MM.1S (cell line): ENCODE measurements around the gene APOBEC3H.

Experiments used
- DNase-seq: peaks from one replicate; pipeline ENCODE4 v3.0.0-alpha.2; 2015
- H2AFZ ChIP-seq: fragments of 300-600 bp; sonication (generic); 2 replicates; pipeline ENCODE4 v1.6.0; 2016; ENCODE audit warnings: antibody characterized with exemption, low read length
- H3F3A ChIP-seq: fragments of 300-600 bp; sonication (generic); 2 replicates; pipeline ENCODE4 v1.6.1; 2016; ENCODE audit warnings: mild to moderate bottlenecking, antibody characterized with exemption, low read length, moderate library complexity, mixed read lengths; ENCODE audit not compliant: insufficient read depth
- H3K27ac ChIP-seq: fragments of 300-600 bp; sonication (generic); 2 replicates; pipeline ENCODE4 v1.5.1; 2016; ENCODE audit warnings: mild to moderate bottlenecking, low read length
- H3K27me3 ChIP-seq: fragments of 300-600 bp; sonication (generic); replicated peaks from 2 replicates; pipeline ENCODE4 v1.6.0; 2016; ENCODE audit warnings: low read length; ENCODE audit not compliant: insufficient read depth
- H3K36me3 ChIP-seq: fragments of 300-600 bp; sonication (generic); replicated peaks from 2 replicates; pipeline ENCODE4 v1.6.1; 2016; ENCODE audit warnings: mild to moderate bottlenecking, low read length, mixed read lengths; ENCODE audit not compliant: insufficient read depth
- H3K4me1 ChIP-seq: fragments of 300-600 bp; sonication (generic); 2 replicates; pipeline ENCODE4 v1.6.1; 2016; ENCODE audit warnings: low read length, mixed read lengths
- H3K4me2 ChIP-seq: fragments of 300-600 bp; sonication (generic); 2 replicates; pipeline ENCODE4 v1.6.0; 2016; ENCODE audit warnings: low read depth, low read length
- H3K4me3 ChIP-seq: fragments of 300-600 bp; sonication (generic); 2 replicates; pipeline ENCODE4 v1.5.1; 2016; ENCODE audit warnings: low read length, mixed read lengths
- H3K79me2 ChIP-seq: fragments of 300-600 bp; sonication (generic); 2 replicates; pipeline ENCODE4 v1.6.1; 2016; ENCODE audit warnings: mixed run types, low read length, mixed read lengths
- H3K9ac ChIP-seq: fragments of 300-600 bp; sonication (generic); 2 replicates; pipeline ENCODE4 v1.6.1; 2016; ENCODE audit warnings: low read length, mixed read lengths
- H3K9me2 ChIP-seq: fragments of 300-600 bp; sonication (generic); replicated peaks from 2 replicates; pipeline ENCODE4 v1.6.1; 2016; ENCODE audit warnings: mild to moderate bottlenecking, low read length, mixed read lengths; ENCODE audit not compliant: insufficient read depth
- H3K9me3 ChIP-seq: fragments of 300-600 bp; sonication (generic); replicated peaks from 2 replicates; pipeline ENCODE4 v1.6.1; 2016; ENCODE audit warnings: mild to moderate bottlenecking, low read length, mixed read lengths; ENCODE audit not compliant: insufficient read depth
- H4K20me1 ChIP-seq: fragments of 300-600 bp; sonication (generic); 2 replicates; pipeline ENCODE4 v1.6.1; 2016; ENCODE audit warnings: mild to moderate bottlenecking, low read length, moderate library complexity, mixed read lengths; ENCODE audit not compliant: insufficient read depth
- EZH2 ChIP-seq: fragments of 300-600 bp; sonication (generic); optimal IDR thresholded peaks from 2 replicates; pipeline ENCODE3; 2017; ENCODE audit warnings: low read depth, mild to moderate bottlenecking, antibody characterized with exemption, low read length, mixed read lengths
- EZH2phosphoT487 ChIP-seq: fragments of 300-600 bp; sonication (generic); IDR thresholded peaks from 2 replicates; pipeline ENCODE4 v1.6.1; 2018; ENCODE audit warnings: antibody characterized with exemption, low read length
- TF ChIP-seq, protein P1 (sequence below): fragments of 300-600 bp; sonication (generic); IDR thresholded peaks from 2 replicates; pipeline ENCODE4 v1.5.1; 2016; ENCODE audit warnings: antibody characterized with exemption, low read length, mixed read lengths

The APOBEC3H gene

DNA sequence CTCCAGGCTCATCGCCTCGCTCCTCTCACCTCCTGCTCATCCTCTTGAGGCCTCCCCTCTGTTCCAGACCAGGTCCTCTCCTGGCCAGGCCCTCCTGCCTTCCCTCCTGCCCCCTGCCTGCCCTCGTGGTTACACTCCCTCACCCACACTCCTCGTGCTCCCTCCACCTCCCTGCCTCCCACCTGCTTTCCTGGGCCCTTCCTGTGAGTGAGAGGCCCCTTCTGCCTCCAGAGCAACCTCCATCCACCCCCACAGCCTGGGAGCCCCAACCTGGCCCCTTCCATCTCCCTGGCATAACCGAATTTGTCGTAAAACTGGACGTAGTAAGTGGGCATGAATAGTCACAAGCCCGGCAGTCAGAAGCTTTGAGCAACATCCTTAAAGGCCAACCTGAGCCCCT is 15.4 kb upstream of the APOBEC3H start:
- Histone ChIP-seq H3K27ac (no peak overlapping the region), H3K9me2 (no peaks in the 10 kb centered on the region), H2AFZ (no peak overlapping the region), H3K4me3 (no peak overlapping the region), H3K36me3 (no peaks in the 10 kb centered on the region), H4K20me1 (no peaks in the 10 kb centered on the region), H3K9me3 (no peaks in the 10 kb centered on the region), H3F3A (peaks cover 7% of the 10 kb centered on the region), H3K4me2 (no peak overlapping the region), H3K9ac (no peak overlapping the region), H3K27me3 (no peaks in the 10 kb centered on the region), H3K79me2 (peaks cover 34% of the 10 kb centered on the region), H3K4me1 (no peaks in the 10 kb centered on the region)
- DNase-seq = no peak
- no peak for TF ChIP-seq EZH2phosphoT487
- no peak for TF ChIP-seq EZH2
- TF ChIP-seq, protein P1, sequence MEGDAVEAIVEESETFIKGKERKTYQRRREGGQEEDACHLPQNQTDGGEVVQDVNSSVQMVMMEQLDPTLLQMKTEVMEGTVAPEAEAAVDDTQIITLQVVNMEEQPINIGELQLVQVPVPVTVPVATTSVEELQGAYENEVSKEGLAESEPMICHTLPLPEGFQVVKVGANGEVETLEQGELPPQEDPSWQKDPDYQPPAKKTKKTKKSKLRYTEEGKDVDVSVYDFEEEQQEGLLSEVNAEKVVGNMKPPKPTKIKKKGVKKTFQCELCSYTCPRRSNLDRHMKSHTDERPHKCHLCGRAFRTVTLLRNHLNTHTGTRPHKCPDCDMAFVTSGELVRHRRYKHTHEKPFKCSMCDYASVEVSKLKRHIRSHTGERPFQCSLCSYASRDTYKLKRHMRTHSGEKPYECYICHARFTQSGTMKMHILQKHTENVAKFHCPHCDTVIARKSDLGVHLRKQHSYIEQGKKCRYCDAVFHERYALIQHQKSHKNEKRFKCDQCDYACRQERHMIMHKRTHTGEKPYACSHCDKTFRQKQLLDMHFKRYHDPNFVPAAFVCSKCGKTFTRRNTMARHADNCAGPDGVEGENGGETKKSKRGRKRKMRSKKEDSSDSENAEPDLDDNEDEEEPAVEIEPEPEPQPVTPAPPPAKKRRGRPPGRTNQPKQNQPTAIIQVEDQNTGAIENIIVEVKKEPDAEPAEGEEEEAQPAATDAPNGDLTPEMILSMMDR = no peak

DNA sequence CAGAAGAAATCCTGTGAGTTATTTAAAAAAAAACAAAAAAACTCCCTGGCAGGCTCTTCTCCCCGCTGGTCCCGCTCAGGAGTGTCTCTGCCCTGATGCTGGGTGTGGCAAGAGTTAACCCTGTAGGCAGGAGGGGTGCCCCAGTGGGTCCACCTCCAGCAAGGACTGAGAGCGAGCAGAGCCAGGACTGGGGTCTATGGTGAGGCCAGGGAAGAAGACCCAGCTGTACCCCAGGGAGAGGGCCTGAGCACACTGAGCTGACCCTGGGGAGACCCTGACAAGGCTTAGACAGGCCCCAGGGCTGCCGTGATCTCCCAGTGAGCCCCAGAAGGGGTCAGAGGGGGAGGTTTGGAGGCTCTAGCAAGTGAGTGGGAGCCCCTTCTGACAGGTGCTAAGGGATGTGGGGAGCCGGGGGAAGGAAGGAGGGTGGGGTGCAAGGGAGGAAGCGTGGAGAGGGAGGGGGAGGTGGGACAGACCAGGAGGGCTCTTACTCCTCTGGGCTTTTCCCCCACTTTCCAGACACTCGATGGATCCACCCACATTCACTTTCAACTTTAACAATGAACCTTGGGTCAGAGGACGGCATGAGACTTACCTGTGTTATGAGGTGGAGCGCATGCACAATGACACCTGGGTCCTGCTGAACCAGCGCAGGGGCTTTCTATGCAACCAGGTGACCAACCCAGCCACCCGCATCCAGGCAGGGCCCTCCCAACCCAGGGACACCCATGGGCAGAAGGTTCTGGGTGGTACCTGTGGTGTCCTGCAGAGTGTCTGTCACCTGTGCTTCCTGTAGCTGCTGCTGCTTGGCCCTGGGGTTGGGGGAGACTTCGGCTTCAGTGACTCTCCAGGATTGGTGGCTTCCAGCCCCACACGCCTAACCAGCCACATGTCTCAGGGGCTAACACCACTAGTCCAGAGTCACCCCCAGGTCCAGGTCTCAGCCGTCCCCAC is 13.6 kb upstream of the APOBEC3H start:
- Histone ChIP-seq H3K27ac (no peak overlapping the region), H3K36me3 (no peaks in the 10 kb centered on the region), H3K4me2 (no peak overlapping the region), H4K20me1 (no peaks in the 10 kb centered on the region), H3K9me3 (no peaks in the 10 kb centered on the region), H3K79me2 (peaks cover 21% of the 10 kb centered on the region), H2AFZ (no peak overlapping the region), H3K9ac (no peak overlapping the region), H3K27me3 (no peaks in the 10 kb centered on the region), H3K4me1 (no peaks in the 10 kb centered on the region), H3K4me3 (no peak overlapping the region), H3F3A (peaks cover 4% of the 10 kb centered on the region; the same call in 1 of the 2 replicates), H3K9me2 (no peaks in the 10 kb centered on the region)
- DNase-seq = no peak
- TF ChIP-seq EZH2 (no peak), EZH2phosphoT487 (no peak)
- TF ChIP-seq, protein P1 = no peak

DNA sequence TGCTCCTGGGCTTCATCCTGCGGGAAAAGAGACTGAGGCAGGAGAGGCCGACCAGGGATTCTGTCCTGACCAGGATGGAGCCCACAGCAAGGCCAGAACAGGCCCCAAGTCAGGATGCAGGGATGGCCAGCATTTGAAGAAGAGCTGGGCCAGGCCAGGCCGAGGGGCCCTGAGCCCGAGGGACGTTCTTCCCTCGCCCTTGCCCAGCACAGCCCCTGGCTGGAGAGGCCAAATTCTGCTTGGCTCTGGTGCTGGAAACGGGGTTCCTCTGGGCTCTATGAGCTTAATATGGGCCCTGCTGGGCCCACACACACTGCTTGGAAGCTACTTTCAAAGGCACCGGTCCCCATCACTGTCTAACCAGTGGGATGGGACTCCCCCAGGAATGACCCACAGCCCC is 12.4 kb upstream of the APOBEC3H start:
- no peak overlapping the region for H3K9ac ChIP-seq
- no peak overlapping the region for H2AFZ ChIP-seq
- no peaks in the 10 kb centered on the region for H3K9me3 ChIP-seq
- H3K9me2 ChIP-seq = no peaks in the 10 kb centered on the region
- H3K4me3 ChIP-seq = no peak overlapping the region
- H3K4me2 ChIP-seq = no peak overlapping the region
- H3K36me3 ChIP-seq = no peaks in the 10 kb centered on the region
- TF ChIP-seq EZH2 (no peak), EZH2phosphoT487 (no peak)
- TF ChIP-seq, protein P1 = no peak
- no peaks in the 10 kb centered on the region for H3K4me1 ChIP-seq
- no peaks in the 10 kb centered on the region for H3K27me3 ChIP-seq
- H3K79me2 ChIP-seq = peaks cover 13% of the 10 kb centered on the region
- H4K20me1 ChIP-seq = no peaks in the 10 kb centered on the region
- no peak overlapping the region for H3K27ac ChIP-seq
- peaks cover 4% of the 10 kb centered on the region; the same call in 1 of the 2 replicates for H3F3A ChIP-seq
- DNase-seq = no peak
